ENCODE results near the gene NFU1. TPM values are rescaled to one million over a fixed set of nuclear protein-coding genes. Genes with fewer than 3 reads are reported as not detected.

Gene NFU1
- total and polyA plus RNA-seq, 2 of the 13 experiments (the other 11 are each of a cell fraction or from before 2014, with no cell fraction given), result 39.1 to 84.0 TPM

DNA sequence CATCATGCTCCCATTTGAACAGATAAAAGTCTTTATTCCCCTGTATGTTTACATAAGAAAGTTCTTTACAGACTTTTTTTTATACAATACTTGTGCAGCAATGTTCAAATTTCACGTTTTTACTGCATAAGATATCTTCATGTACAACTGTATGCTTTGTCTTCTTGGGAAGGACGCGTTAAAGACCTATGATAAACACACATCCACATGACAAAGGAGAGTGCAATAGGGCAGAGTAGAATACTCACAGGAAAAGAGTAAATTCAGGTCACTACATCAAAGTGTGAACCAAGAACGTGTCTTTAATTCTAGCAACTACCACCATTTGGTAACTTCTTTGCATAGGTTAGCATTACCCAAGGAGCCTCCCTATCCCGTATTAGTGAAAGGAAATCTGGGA lies 33.7 kb upstream of the NFU1 start:
- WGBS (ENCODE audit: low lambda C conversion rate), result 79% methylated on average over 5 of the region's 5 CpGs
- intact Hi-C loops (cut with micrococcal nuclease; ENCODE audit: unreplicated experiment) (no loop called here), in situ Hi-C loops (cut with HindIII; ENCODE audit: extremely low pct_ligation_motif_present, low pct_unique_long_range_greater_than_20kb) (no loop called here)
- H3K79me2 ChIP-seq (ENCODE audit: insufficient read depth, low read length), result no peaks in the 10 kb centered on the region
- no TSS peak for BruUV-seq (replicated peaks)
- DNase-seq (ENCODE audit: low spot score) (no peak), FAIRE-seq (no peak), ATAC-seq (no peak)
- no peak overlapping the region for H3K4me2 ChIP-seq (ENCODE audit: low read depth, low read length)
- ChIA-PET POLR2A (interaction anchor here (0.8 kb wide), 1 partner anchor 34 kb away, joined by 3 read pairs; no protein-coding TSS in a partner anchor), CTCF (ENCODE audit: low intra/inter-chr PET ratio, low total read pairs) (no interaction called here)
- TF ChIP-seq ZSCAN29 (CRISPR knock-in tag; conservative IDR thresholded peaks at IDR 0.05) (no peak), POLR2AphosphoS2 (IDR thresholded peaks at IDR 0.05; ENCODE audit: low read depth, low read length) (no peak), ZNF775 (CRISPR knock-in tag; IDR thresholded peaks at IDR 0.05; ENCODE audit: borderline replicate concordance) (no peak), JDP2 (CRISPR knock-in tag; IDR thresholded peaks at IDR 0.05; ENCODE audit: borderline replicate concordance) (no peak), ZNF780A (CRISPR knock-in tag; IDR thresholded peaks at IDR 0.05) (no peak), ZNF777 (CRISPR knock-in tag; IDR thresholded peaks at IDR 0.05) (no peak), ZNF207 (IDR thresholded peaks at IDR 0.05; ENCODE audit: borderline replicate concordance) (no peak)
- TF ChIP-seq, protein P1, sequence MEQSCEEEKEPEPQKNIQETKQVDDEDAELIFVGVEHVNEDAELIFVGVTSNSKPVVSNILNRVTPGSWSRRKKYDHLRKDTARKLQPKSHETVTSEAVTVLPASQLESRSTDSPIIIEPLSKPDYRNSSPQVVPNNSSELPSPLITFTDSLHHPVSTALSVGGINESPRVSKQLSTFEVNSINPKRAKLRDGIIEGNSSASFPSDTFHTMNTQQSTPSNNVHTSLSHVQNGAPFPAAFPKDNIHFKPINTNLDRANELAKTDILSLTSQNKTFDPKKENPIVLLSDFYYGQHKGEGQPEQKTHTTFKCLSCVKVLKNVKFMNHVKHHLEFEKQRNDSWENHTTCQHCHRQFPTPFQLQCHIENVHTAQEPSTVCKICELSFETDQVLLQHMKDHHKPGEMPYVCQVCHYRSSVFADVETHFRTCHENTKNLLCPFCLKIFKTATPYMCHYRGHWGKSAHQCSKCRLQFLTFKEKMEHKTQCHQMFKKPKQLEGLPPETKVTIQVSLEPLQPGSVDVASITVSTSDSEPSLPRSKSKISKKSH (CRISPR knock-in tag; IDR thresholded peaks at IDR 0.05; ENCODE audit: borderline replicate concordance), result no peak
- TF ChIP-seq, protein P2, sequence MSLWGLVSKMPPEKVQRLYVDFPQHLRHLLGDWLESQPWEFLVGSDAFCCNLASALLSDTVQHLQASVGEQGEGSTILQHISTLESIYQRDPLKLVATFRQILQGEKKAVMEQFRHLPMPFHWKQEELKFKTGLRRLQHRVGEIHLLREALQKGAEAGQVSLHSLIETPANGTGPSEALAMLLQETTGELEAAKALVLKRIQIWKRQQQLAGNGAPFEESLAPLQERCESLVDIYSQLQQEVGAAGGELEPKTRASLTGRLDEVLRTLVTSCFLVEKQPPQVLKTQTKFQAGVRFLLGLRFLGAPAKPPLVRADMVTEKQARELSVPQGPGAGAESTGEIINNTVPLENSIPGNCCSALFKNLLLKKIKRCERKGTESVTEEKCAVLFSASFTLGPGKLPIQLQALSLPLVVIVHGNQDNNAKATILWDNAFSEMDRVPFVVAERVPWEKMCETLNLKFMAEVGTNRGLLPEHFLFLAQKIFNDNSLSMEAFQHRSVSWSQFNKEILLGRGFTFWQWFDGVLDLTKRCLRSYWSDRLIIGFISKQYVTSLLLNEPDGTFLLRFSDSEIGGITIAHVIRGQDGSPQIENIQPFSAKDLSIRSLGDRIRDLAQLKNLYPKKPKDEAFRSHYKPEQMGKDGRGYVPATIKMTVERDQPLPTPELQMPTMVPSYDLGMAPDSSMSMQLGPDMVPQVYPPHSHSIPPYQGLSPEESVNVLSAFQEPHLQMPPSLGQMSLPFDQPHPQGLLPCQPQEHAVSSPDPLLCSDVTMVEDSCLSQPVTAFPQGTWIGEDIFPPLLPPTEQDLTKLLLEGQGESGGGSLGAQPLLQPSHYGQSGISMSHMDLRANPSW (CRISPR knock-in tag; IDR thresholded peaks at IDR 0.05; ENCODE audit: borderline replicate concordance), result no peak
- TF ChIP-seq, protein P3, sequence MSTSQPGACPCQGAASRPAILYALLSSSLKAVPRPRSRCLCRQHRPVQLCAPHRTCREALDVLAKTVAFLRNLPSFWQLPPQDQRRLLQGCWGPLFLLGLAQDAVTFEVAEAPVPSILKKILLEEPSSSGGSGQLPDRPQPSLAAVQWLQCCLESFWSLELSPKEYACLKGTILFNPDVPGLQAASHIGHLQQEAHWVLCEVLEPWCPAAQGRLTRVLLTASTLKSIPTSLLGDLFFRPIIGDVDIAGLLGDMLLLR (CRISPR knock-in tag; IDR thresholded peaks at IDR 0.05), result no peak
- TF ChIP-seq, protein P4, sequence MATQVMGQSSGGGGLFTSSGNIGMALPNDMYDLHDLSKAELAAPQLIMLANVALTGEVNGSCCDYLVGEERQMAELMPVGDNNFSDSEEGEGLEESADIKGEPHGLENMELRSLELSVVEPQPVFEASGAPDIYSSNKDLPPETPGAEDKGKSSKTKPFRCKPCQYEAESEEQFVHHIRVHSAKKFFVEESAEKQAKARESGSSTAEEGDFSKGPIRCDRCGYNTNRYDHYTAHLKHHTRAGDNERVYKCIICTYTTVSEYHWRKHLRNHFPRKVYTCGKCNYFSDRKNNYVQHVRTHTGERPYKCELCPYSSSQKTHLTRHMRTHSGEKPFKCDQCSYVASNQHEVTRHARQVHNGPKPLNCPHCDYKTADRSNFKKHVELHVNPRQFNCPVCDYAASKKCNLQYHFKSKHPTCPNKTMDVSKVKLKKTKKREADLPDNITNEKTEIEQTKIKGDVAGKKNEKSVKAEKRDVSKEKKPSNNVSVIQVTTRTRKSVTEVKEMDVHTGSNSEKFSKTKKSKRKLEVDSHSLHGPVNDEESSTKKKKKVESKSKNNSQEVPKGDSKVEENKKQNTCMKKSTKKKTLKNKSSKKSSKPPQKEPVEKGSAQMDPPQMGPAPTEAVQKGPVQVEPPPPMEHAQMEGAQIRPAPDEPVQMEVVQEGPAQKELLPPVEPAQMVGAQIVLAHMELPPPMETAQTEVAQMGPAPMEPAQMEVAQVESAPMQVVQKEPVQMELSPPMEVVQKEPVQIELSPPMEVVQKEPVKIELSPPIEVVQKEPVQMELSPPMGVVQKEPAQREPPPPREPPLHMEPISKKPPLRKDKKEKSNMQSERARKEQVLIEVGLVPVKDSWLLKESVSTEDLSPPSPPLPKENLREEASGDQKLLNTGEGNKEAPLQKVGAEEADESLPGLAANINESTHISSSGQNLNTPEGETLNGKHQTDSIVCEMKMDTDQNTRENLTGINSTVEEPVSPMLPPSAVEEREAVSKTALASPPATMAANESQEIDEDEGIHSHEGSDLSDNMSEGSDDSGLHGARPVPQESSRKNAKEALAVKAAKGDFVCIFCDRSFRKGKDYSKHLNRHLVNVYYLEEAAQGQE (IDR thresholded peaks at IDR 0.05; ENCODE audit: borderline replicate concordance in 1 of 2, low read depth in 1 of 2, low read length in 2 of 2), result no peak
- H3K27ac ChIP-seq (ENCODE audit: extremely low read length, insufficient read depth, low read length), result no peak overlapping the region
- H3K27me3 ChIP-seq (ENCODE audit: control insufficient read depth in 1 of 2, insufficient read depth in 2 of 2, low read length in 2 of 2), result no peaks in the 10 kb centered on the region
- no peak overlapping the region for H2AFZ ChIP-seq (ENCODE audit: low read length)
- no peak overlapping the region for H3K4me3 ChIP-seq (replicated peaks in 1 of 3; ENCODE audit: insufficient read depth in 1 of 3, low read depth in 2 of 3, low read length in 3 of 3)
- peaks cover 0 to 3% of the 10 kb centered on the region in 2 experiments; a peak in 2 of 5 replicates for H3K36me3 ChIP-seq (replicated peaks in 1 of 2; ENCODE audit: control insufficient read depth in 1 of 2, insufficient read depth in 2 of 2, low read length in 2 of 2)
- no peaks in the 10 kb centered on the region for H3K4me1 ChIP-seq (ENCODE audit: insufficient read depth, low read length)
- H4K20me1 ChIP-seq (ENCODE audit: insufficient read depth, low read length), result no peaks in the 10 kb centered on the region
- no peak overlapping the region for H3K9ac ChIP-seq (ENCODE audit: insufficient read depth, low read depth, low read length)
- H3K9me3 ChIP-seq (ENCODE audit: low read length), result no peaks in the 10 kb centered on the region

Data from HepG2 (cell line).